Loucy (cell line): ENCODE measurements around the gene TOX3.

Experiments used
- H2AFZ ChIP-seq: fragments of 200-600 bp; sonication (generic); 2 replicates; pipeline ENCODE4 v1.6.0; 2016; ENCODE audit warnings: antibody characterized with exemption, mild to moderate bottlenecking, low read length, moderate library complexity
- H3F3A ChIP-seq: fragments of 200-600 bp; 2 replicates; pipeline ENCODE4 v1.6.0; 2016; ENCODE audit warnings: antibody characterized with exemption, low read depth, mild to moderate bottlenecking
- H3K27me3 ChIP-seq: fragments of 200-600 bp; sonication (generic); 2 replicates; pipeline ENCODE4 v1.6.1; 2014; ENCODE audit warnings: low read length, mild to moderate bottlenecking; ENCODE audit not compliant: insufficient read depth, poor library complexity, severe bottlenecking
- H3K36me3 ChIP-seq: fragments of 200-600 bp; sonication (generic); 2 replicates; pipeline ENCODE4 v1.6.1; 2016; ENCODE audit warnings: low read length; ENCODE audit not compliant: insufficient read depth
- H3K4me1 ChIP-seq: fragments of 200-600 bp; sonication (generic); 2 replicates; pipeline ENCODE4 v1.5.1; 2014; ENCODE audit warnings: low read length, mild to moderate bottlenecking; ENCODE audit not compliant: insufficient read depth, poor library complexity, severe bottlenecking
- H3K4me2 ChIP-seq: fragments of 200-600 bp; sonication (generic); 2 replicates; pipeline ENCODE4 v1.6.0; 2014; ENCODE audit warnings: antibody characterized with exemption, low read length, low read depth, mild to moderate bottlenecking; ENCODE audit not compliant: poor library complexity, severe bottlenecking
- H3K4me3 ChIP-seq: fragments of 200-600 bp; sonication (generic); 2 replicates; pipeline ENCODE4 v1.5.1; 2014; ENCODE audit warnings: low read length, mild to moderate bottlenecking, mixed read lengths; ENCODE audit not compliant: poor library complexity, severe bottlenecking
- H3K79me2 ChIP-seq: fragments of 200-600 bp; sonication (generic); 2 replicates; pipeline ENCODE4 v1.6.1; 2014; ENCODE audit warnings: low read length; ENCODE audit not compliant: insufficient read depth
- H3K9ac ChIP-seq: fragments of 200-600 bp; sonication (generic); 2 replicates; pipeline ENCODE4 v1.6.0; 2014; ENCODE audit warnings: mild to moderate bottlenecking, low read depth, low read length, moderate library complexity; ENCODE audit not compliant: poor library complexity, severe bottlenecking
- H3K9me2 ChIP-seq: fragments of 200-600 bp; sonication (generic); replicated peaks from 2 replicates; pipeline ENCODE4 v1.6.1; 2016; ENCODE audit warnings: low read depth, low read length, mixed read lengths
- H3K9me3 ChIP-seq: fragments of 200-600 bp; sonication (generic); 2 replicates; pipeline ENCODE4 v1.6.1; 2014; ENCODE audit warnings: mild to moderate bottlenecking, antibody characterized with exemption, low read length, low read depth; ENCODE audit not compliant: insufficient read depth
- H4K20me1 ChIP-seq: fragments of 200-600 bp; sonication (generic); 2 replicates; pipeline ENCODE4 v1.6.0; 2014; ENCODE audit warnings: antibody characterized with exemption, low read length, mild to moderate bottlenecking; ENCODE audit not compliant: insufficient read depth, poor library complexity, severe bottlenecking
- EZH2phosphoT487 ChIP-seq: fragments of 200-600 bp; IDR thresholded peaks from 2 replicates; pipeline ENCODE4 v1.6.1; 2018; ENCODE audit warnings: antibody characterized with exemption, mild to moderate bottlenecking, moderate library complexity, borderline replicate concordance
- TF ChIP-seq, protein P1 (sequence below): fragments of 200-600 bp; sonication (generic); conservative IDR thresholded peaks from 2 replicates; pipeline ENCODE4 v1.5.1; 2014; ENCODE audit warnings: mild to moderate bottlenecking, antibody characterized with exemption, low read length

The TOX3 gene

DNA sequence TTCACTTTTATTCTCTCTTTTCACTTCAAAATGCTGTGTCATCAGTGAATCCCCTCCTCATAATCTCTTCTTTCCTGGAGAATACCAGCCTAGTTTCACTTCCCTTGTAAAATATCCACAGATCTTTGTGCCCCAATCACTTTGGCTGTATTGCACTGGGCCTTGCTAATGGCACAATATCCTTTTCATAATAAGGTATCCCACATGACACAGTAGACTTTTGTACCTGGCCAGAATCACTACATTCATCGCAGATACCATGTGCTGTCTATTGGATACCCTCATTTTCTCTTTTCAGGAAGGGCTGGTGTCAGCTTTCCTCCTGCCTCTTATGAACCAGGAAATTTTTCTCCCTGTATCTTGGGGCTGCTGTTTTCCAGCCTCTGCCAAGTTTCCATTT, 25.7 kb upstream of the TOX3 start:
- H3K9me3 ChIP-seq: no peaks in the 10 kb centered on the region; the same call in 1 of the 2 replicates
- no peaks in the 10 kb centered on the region for H3K9me2 ChIP-seq
- H3F3A ChIP-seq: no peaks in the 10 kb centered on the region
- H3K9ac ChIP-seq: no peak overlapping the region
- H3K36me3 ChIP-seq: no peaks in the 10 kb centered on the region
- H3K4me2 ChIP-seq: no peak overlapping the region
- no peak overlapping the region for H2AFZ ChIP-seq
- no peak for TF ChIP-seq EZH2phosphoT487
- TF ChIP-seq, protein P1, sequence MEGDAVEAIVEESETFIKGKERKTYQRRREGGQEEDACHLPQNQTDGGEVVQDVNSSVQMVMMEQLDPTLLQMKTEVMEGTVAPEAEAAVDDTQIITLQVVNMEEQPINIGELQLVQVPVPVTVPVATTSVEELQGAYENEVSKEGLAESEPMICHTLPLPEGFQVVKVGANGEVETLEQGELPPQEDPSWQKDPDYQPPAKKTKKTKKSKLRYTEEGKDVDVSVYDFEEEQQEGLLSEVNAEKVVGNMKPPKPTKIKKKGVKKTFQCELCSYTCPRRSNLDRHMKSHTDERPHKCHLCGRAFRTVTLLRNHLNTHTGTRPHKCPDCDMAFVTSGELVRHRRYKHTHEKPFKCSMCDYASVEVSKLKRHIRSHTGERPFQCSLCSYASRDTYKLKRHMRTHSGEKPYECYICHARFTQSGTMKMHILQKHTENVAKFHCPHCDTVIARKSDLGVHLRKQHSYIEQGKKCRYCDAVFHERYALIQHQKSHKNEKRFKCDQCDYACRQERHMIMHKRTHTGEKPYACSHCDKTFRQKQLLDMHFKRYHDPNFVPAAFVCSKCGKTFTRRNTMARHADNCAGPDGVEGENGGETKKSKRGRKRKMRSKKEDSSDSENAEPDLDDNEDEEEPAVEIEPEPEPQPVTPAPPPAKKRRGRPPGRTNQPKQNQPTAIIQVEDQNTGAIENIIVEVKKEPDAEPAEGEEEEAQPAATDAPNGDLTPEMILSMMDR: no peak
- H3K4me1 ChIP-seq: no peaks in the 10 kb centered on the region
- H3K79me2 ChIP-seq: no peaks in the 10 kb centered on the region
- H4K20me1 ChIP-seq: no peaks in the 10 kb centered on the region
- H3K4me3 ChIP-seq: no peak overlapping the region
- H3K27me3 ChIP-seq: no peaks in the 10 kb centered on the region

- Histone ChIP-seq H3K79me2 (no peaks in the 10 kb centered on the region), H3K4me2 (no peak overlapping the region), H3K27me3 (no peaks in the 10 kb centered on the region), H3K36me3 (no peaks in the 10 kb centered on the region), H3K4me1 (no peaks in the 10 kb centered on the region), H2AFZ (no peak overlapping the region), H4K20me1 (no peaks in the 10 kb centered on the region), H3K4me3 (no peak overlapping the region), H3K9ac (no peak overlapping the region), H3F3A (no peaks in the 10 kb centered on the region), H3K9me2 (no peaks in the 10 kb centered on the region), H3K9me3 (no peaks in the 10 kb centered on the region)
- TF ChIP-seq EZH2phosphoT487: no peak
- TF ChIP-seq, protein P1: no peak
Observed at GRCh38 chr16:52570495-52571091, 23.6 kb upstream of the TOX3 start.

GRCh38 chr16:52569701-52570100, 22.8 kb upstream of the TOX3 start:
- TF ChIP-seq, protein P1: no peak
- TF ChIP-seq EZH2phosphoT487: no peak
- Histone ChIP-seq H3K9me2 (no peaks in the 10 kb centered on the region), H3K9me3 (no peaks in the 10 kb centered on the region), H3K4me3 (no peak overlapping the region), H2AFZ (no peak overlapping the region), H3K27me3 (no peaks in the 10 kb centered on the region), H3K79me2 (no peaks in the 10 kb centered on the region), H3K4me2 (no peak overlapping the region), H3K36me3 (no peaks in the 10 kb centered on the region), H3K9ac (no peak overlapping the region), H3F3A (no peaks in the 10 kb centered on the region), H4K20me1 (no peaks in the 10 kb centered on the region), H3K4me1 (no peaks in the 10 kb centered on the region)
